GM21526 (cell line): ENCODE results near the gene PINLYP.
A peak's percentile ranks its signal among the peaks of the same experiment; 100 is the strongest.

Experiments
- ATAC-seq: cut with Tn5 transposase; IDR thresholded peaks from one replicate; pipeline ENCODE4 v1.9.1; 2021; ENCODE audit warnings: moderate library complexity; ENCODE audit not compliant: unreplicated experiment, low FRiP score

PINLYP gene

GRCh38 chr19:43575156-43575950, at the start of gene PINLYP, which contains the start of gene XRCC1:
TSS of gene PINLYP (plus strand) at chr19:43575801. CDS start at chr19:43577192, 1,391 bp downstream.
TSS of gene XRCC1 (minus strand) at chr19:43575527. CDS start at chr19:43575458, 69 bp downstream.
- ATAC-seq: peak; percentile 91

- no peak for ATAC-seq
Measured at GRCh38 chr19:43525836-43526771, 49.5 kb upstream of the PINLYP start.

- ATAC-seq: peak; percentile 54
Measured at GRCh38 chr19:43526884-43527859, 48.4 kb upstream of the PINLYP start, which contains the start of gene ETHE1. TSS of gene ETHE1 (minus strand) at chr19:43527201. CDS start at chr19:43527177, 24 bp downstream.

GRCh38 chr19:43527860-43528622, 47.6 kb upstream of the PINLYP start:
- ATAC-seq: no peak

GRCh38 chr19:43532571-43532961, 43.0 kb upstream of the PINLYP start:
- ATAC-seq: no peak

GRCh38 chr19:43532962-43533545, 42.5 kb upstream of the PINLYP start, which contains the start of gene ZNF575:
TSS of gene ZNF575 (plus strand) at chr19:43533188. CDS start at chr19:43534423, 1,235 bp downstream.
- ATAC-seq: peak; percentile 55

GRCh38 chr19:43533546-43534304, 41.9 kb upstream of the PINLYP start:
- ATAC-seq: peak; percentile 46

- ATAC-seq: no peak
Measured at GRCh38 chr19:43534305-43534815, 41.2 kb upstream of the PINLYP start.

- ATAC-seq: no peak
Measured at GRCh38 chr19:43534816-43535761, 40.5 kb upstream of the PINLYP start.

GRCh38 chr19:43538922-43539321, 36.7 kb upstream of the PINLYP start:
- ATAC-seq: no peak

GRCh38 chr19:43540381-43540780, 35.2 kb upstream of the PINLYP start:
- no peak for ATAC-seq

- no peak for ATAC-seq
Measured at GRCh38 chr19:43541920-43542650, 33.5 kb upstream of the PINLYP start.

GRCh38 chr19:43544077-43544476, 31.5 kb upstream of the PINLYP start:
- no peak for ATAC-seq

GRCh38 chr19:43545276-43545675, 30.3 kb upstream of the PINLYP start:
- ATAC-seq: no peak

GRCh38 chr19:43545981-43546380, 29.6 kb upstream of the PINLYP start:
- ATAC-seq: no peak

- no peak for ATAC-seq
Measured at GRCh38 chr19:43546581-43546980, 29.0 kb upstream of the PINLYP start.
